K562 (cell line): ENCODE measurements around the gene VWA3B. TPM values are rescaled to one million over a fixed set of nuclear protein-coding genes. Genes with fewer than 3 reads are reported as not detected.

ENCODE experiments used
- ATAC-seq: fragments of 200-7000 bp; cut with Tn5 transposase; 3 replicates; pipeline ENCODE4 v1.9.1; 2020; ENCODE audit warnings: moderate library complexity
- BruUV-seq: library from RNA; stranded (reverse); fragments of 400-500 nt; replicated peaks from 2 replicates; lab custom pipeline; 2021; lab: Mats Ljungman, UMichigan
- CTCF ChIA-PET: fragments of 300-600 bp; formaldehyde crosslinking; extraction: SDS; loops from one replicate; lab custom pipeline; 2021; ENCODE audit warnings: low intra/inter-chr PET ratio; lab: Yijun Ruan, JAX
- POLR2A ChIA-PET: fragments of 300-600, 350-650 bp; sonication (Branson Sonifier 250); formaldehyde crosslinking; extraction: SDS; loops from one replicate; lab custom pipeline; 2021; ENCODE audit warnings: antibody characterized with exemption, inconsistent platforms; lab: Yijun Ruan, JAX
- DNase-seq, 4 experiments: peaks; one replicate each; pipeline versions ENCODE4 v3.0.0 to v3.0.0-alpha.2; 2011 to 2018; ENCODE audit warnings: low spot score in 3 of 4, mixed read lengths in 3 of 4; ENCODE audit errors: extremely low read depth in 1 of 4
- FAIRE-seq: peaks from 2 replicates; lab custom pipeline; 2011; peaks lifted over from hg19 to GRCh38; lab: Jason Lieb, UNC
- H2AFZ ChIP-seq: 2 replicates; pipeline ENCODE4 v1.6.0; 2011; ENCODE audit warnings: low read depth, low read length, control low read depth, inconsistent platforms
- H3K27ac ChIP-seq: fragments of 200-600 bp; 3 replicates; pipeline ENCODE4 v1.8.0; 2011; ENCODE audit warnings: low read depth, mild to moderate bottlenecking, control low read depth, inconsistent platforms, low read length, moderate library complexity, mixed read lengths; ENCODE audit errors: extremely low read depth
- H3K27me3 ChIP-seq, 2 experiments: fragments of 300-600 bp in 1 of 2; 2 replicates in 1 of 2; 3 replicates in 1 of 2; pipeline versions ENCODE4 v1.6.0 to v1.8.0; 2011; ENCODE audit warnings: inconsistent platforms in 2 of 2, low read length in 2 of 2, mild to moderate bottlenecking in 1 of 2, mixed read lengths in 1 of 2, moderate library complexity in 1 of 2; ENCODE audit not compliant: control insufficient read depth in 2 of 2, insufficient read depth in 2 of 2
- H3K36me3 ChIP-seq: fragments of 300-600 bp; 3 replicates; pipeline ENCODE4 v1.8.0; 2011; ENCODE audit warnings: mild to moderate bottlenecking, low read length, inconsistent platforms; ENCODE audit not compliant: control insufficient read depth, insufficient read depth
- H3K4me1 ChIP-seq, 2 experiments: fragments of 200-600 bp in 1 of 2; replicated peaks in 1 of 2; 2 replicates in 1 of 2; 3 replicates in 1 of 2; pipeline versions ENCODE4 v1.5.1 to v1.8.0; 2011; ENCODE audit warnings: inconsistent platforms in 2 of 2, low read length in 2 of 2, mild to moderate bottlenecking in 1 of 2, mixed read lengths in 1 of 2, moderate library complexity in 1 of 2; ENCODE audit not compliant: control insufficient read depth in 2 of 2, insufficient read depth in 2 of 2
- H3K4me2 ChIP-seq: 2 replicates; pipeline ENCODE4 v1.6.1; 2011; ENCODE audit warnings: low read length, control low read depth, inconsistent platforms, mixed read lengths; ENCODE audit not compliant: insufficient read depth
- H3K4me3 ChIP-seq: fragments of 200-600 bp; sonication (generic), shearing (Covaris generic); 2 replicates; pipeline ENCODE4 v1.5.1; 2016; ENCODE audit warnings: control low read depth, inconsistent platforms
- H3K79me2 ChIP-seq: fragments of 200-600 bp; 3 replicates; pipeline ENCODE4 v1.8.0; 2011; ENCODE audit warnings: low read length, inconsistent platforms; ENCODE audit not compliant: control insufficient read depth, insufficient read depth
- H3K9ac ChIP-seq, 2 experiments: 2 replicates each; pipeline versions ENCODE4 v1.6.0 to v1.6.1; 2011; ENCODE audit warnings: low read depth in 2 of 2, low read length in 2 of 2, control low read depth in 1 of 2, inconsistent platforms in 1 of 2, mild to moderate bottlenecking in 1 of 2, mixed read lengths in 1 of 2; ENCODE audit not compliant: insufficient read depth in 1 of 2
- H3K9me1 ChIP-seq: one replicate; pipeline ENCODE4 v1.6.0; 2011; ENCODE audit warnings: inconsistent platforms, mild to moderate bottlenecking, low read length, moderate library complexity; ENCODE audit not compliant: control insufficient read depth, insufficient read depth
- H3K9me3 ChIP-seq: replicated peaks from 2 replicates; pipeline ENCODE4 v1.5.1; 2011; ENCODE audit warnings: low read depth, low read length, inconsistent platforms; ENCODE audit not compliant: control insufficient read depth, insufficient read depth
- H4K20me1 ChIP-seq: replicated peaks from 2 replicates; pipeline ENCODE4 v1.6.1; 2011; ENCODE audit warnings: low read length, inconsistent platforms, mixed read lengths; ENCODE audit not compliant: control insufficient read depth, insufficient read depth
- ARHGAP35 ChIP-seq: fragments of 450-650 bp; IDR thresholded peaks from 2 replicates; pipeline ENCODE4 v1.6.1; 2018; ENCODE audit not compliant: partially characterized antibody
- EZH2 ChIP-seq: IDR thresholded peaks from 2 replicates; pipeline ENCODE4 v1.6.1; 2012; ENCODE audit warnings: low read depth, mild to moderate bottlenecking, inconsistent platforms, low read length, borderline replicate concordance
- GTF2F1 ChIP-seq: IDR thresholded peaks from 2 replicates; pipeline ENCODE4 v1.6.1; 2011; ENCODE audit warnings: low read depth, low read length, improper control_type of control experiment
- HCFC1 ChIP-seq: IDR thresholded peaks from 2 replicates; pipeline ENCODE4 v1.6.1; 2012; ENCODE audit warnings: low read depth, low read length, improper control_type of control experiment
- HLTF ChIP-seq: fragments of 450-650 bp; IDR thresholded peaks from 2 replicates; pipeline ENCODE4 v1.6.1; 2016
- HNRNPH1 ChIP-seq: fragments of 200-400 bp; formaldehyde crosslinking; optimal IDR thresholded peaks from 2 replicates; pipeline ENCODE3; 2017; ENCODE audit warnings: low read depth, mild to moderate bottlenecking, low read length, moderate library complexity
- KLF10 ChIP-seq: fragments of 250-450 bp; sonication (Bioruptor Pico); IDR thresholded peaks from 2 replicates; pipeline ENCODE4 v1.6.1; 2021; ENCODE audit warnings: matching md5 sums
- MCM3 ChIP-seq: fragments of 450-650 bp; IDR thresholded peaks from 2 replicates; pipeline ENCODE4 v1.6.1; 2016
- MYC ChIP-seq, 2 experiments: fragments of 250-450 bp in 1 of 2; sonication (Bioruptor Pico) in 1 of 2; IDR thresholded peaks; 2 replicates each; pipeline versions ENCODE4 v1.5.1 to v1.6.1; 2012 to 2021; ENCODE audit warnings: low read depth in 2 of 2, borderline replicate concordance in 1 of 2, improper control_type of control experiment in 1 of 2, low read length in 1 of 2, mild to moderate bottlenecking in 1 of 2, moderate library complexity in 1 of 2
- NR2C2 ChIP-seq, 2 experiments: fragments of 200-800 bp in 1 of 2; sonication (Bioruptor generic) in 1 of 2; sonication (generic) in 1 of 2; formaldehyde crosslinking in 1 of 2; IDR thresholded peaks; 2 replicates each; pipeline versions ENCODE4 v1.6.1 to v1.8.0; 2016 to 2022; ENCODE audit warnings: mild to moderate bottlenecking in 1 of 2, missing compliant biosample characterization in 1 of 2, missing genetic modification characterization in 1 of 2, missing genetic modification reagents in 1 of 2
- RB1 ChIP-seq: fragments of 450-650 bp; IDR thresholded peaks from 2 replicates; pipeline ENCODE4 v1.6.1; 2017; ENCODE audit warnings: low read depth, mild to moderate bottlenecking
- SAP30 ChIP-seq: fragments of 200-600 bp; sonication (generic); IDR thresholded peaks from 2 replicates; pipeline ENCODE4 v1.6.1; 2012; ENCODE audit warnings: borderline replicate concordance, low read depth, mild to moderate bottlenecking, moderate library complexity, low read length, control low read depth, inconsistent platforms; ENCODE audit not compliant: insufficient read depth, poor library complexity, severe bottlenecking
- WHSC1 ChIP-seq: IDR thresholded peaks from one replicate; pipeline ENCODE4 v1.6.1; 2012; ENCODE audit warnings: low read length, control low read depth, inconsistent platforms
- ZC3H4 ChIP-seq: sonication (generic); formaldehyde crosslinking; IDR thresholded peaks from 2 replicates; pipeline ENCODE4 v1.9.0; 2021; ENCODE audit warnings: missing genetic modification reagents, borderline replicate concordance
- ZNF583 ChIP-seq: fragments of 250-450 bp; sonication (Bioruptor Pico); IDR thresholded peaks from 2 replicates; pipeline ENCODE4 v1.4.0; 2020
- WGBS: fragments of 100-300 bp; shearing (Covaris generic); methylation state at CpG from one replicate; pipeline ENCODE4 v1.1.6; 2016; ENCODE audit warnings: low coverage, mixed read lengths; ENCODE audit not compliant: insufficient coverage; ENCODE audit errors: missing lambda C conversion rate; 5-methylcytosine and 5-hydroxymethylcytosine counted together
- in situ Hi-C: fragments of 300-500 bp; cut with MboI; formaldehyde crosslinking; loops from 4 replicates; pipeline ENCODE4 v1.15.0; 2018; ENCODE audit warnings: inconsistent platforms, mixed read lengths
- intact Hi-C: fragments of 100-400 bp; cut with micrococcal nuclease; formaldehyde crosslinking; loops from 2 replicates; pipeline ENCODE4 v1.14.2; 2022
- polyA plus RNA-seq, 8 experiments: library from polyadenylated mRNA; depleted of rRNA in 4 of 8; stranded (reverse) in 5 of 8; unstranded in 3 of 8; fragments of >200 nt; fragmentation: Nextera tagmentation in 2 of 8; fragmentation: Illumina TruSeq in 1 of 8; extraction: Ambion mirVana in 2 of 8; extraction: Trizol in 1 of 8; gene quantifications; 2 replicates each; pipeline versions ENCODE4 v1.2.1 to v1.2.3, GENCODE V29; 2011 to 2014; ENCODE audit warnings: inconsistent platforms in 1 of 8, missing spikeins in 1 of 8
- total RNA-seq, 7 experiments: library from RNA; depleted of rRNA in 6 of 7; stranded (reverse); fragments of >200 nt in 6 of 7; fragmentation: Illumina TruSeq in 2 of 7; extraction: Trizol in 2 of 7; gene quantifications; 2 replicates each; pipeline versions ENCODE4 v1.2.1 to v1.2.3, GENCODE V29; 2011 to 2021; ENCODE audit warnings: low replicate concordance in 1 of 7
- TF ChIP-seq, protein P1 (sequence below): fragments of 250-450 bp; sonication (Bioruptor Pico); IDR thresholded peaks from 2 replicates; pipeline ENCODE4 v1.8.0; 2022; ENCODE audit warnings: moderate library complexity, mild to moderate bottlenecking, inconsistent platforms
- TF ChIP-seq, protein P2 (sequence below): sonication (generic); formaldehyde crosslinking; IDR thresholded peaks from 2 replicates; pipeline ENCODE4 v1.8.0; 2023; ENCODE audit warnings: mild to moderate bottlenecking, missing genetic modification reagents

Gene VWA3B
- total and polyA plus RNA-seq, 9 of the 15 experiments (the other 6 are each of a cell fraction or from before 2014, with no cell fraction given): not detected

- no peaks in the 10 kb centered on the region for H4K20me1 ChIP-seq
- no peak overlapping the region for H3K27ac ChIP-seq
- H3K27me3 ChIP-seq: peaks cover 11 to 26% of the 10 kb centered on the region in 2 experiments; a peak in 4 of 5 replicates
- H3K4me1 ChIP-seq: no peaks in the 10 kb centered on the region
- H3K9ac ChIP-seq: no peak overlapping the region
- H3K36me3 ChIP-seq: no peaks in the 10 kb centered on the region
- H3K4me2 ChIP-seq: no peak overlapping the region
- ChIA-PET POLR2A (interaction anchor here (0.6 to 1.0 kb wide), 2 partner anchors 9 to 61 kb away, joined by 3 read pairs; no protein-coding TSS in a partner anchor), CTCF (no interaction called here)
- H3K4me3 ChIP-seq: no peak overlapping the region
- WGBS: under 1% methylated on average over 9 of the region's 9 CpGs
- TF ChIP-seq MCM3 (no peak), EZH2 (no peak), HCFC1 (no peak), ARHGAP35 (no peak), KLF10 (CRISPR knock-in tag) (no peak), NR2C2 (CRISPR knock-in tag; IDR thresholded peaks at IDR 0.05) (no peak), NR2C2 (tag; IDR thresholded peaks at IDR 0.05) (no peak), GTF2F1 (no peak), SAP30 (no peak), HLTF (no peak), HNRNPH1 (no peak), WHSC1 (no peak), ZC3H4 (CRISPR knock-in tag) (no peak), RB1 (no peak), ZNF583 (no peak), MYC (IDR thresholded peaks at IDR 0.05; ENCODE audit: low read depth, low read length) (no peak), MYC (CRISPR knock-in tag; IDR thresholded peaks at IDR 0.05; ENCODE audit: borderline replicate concordance, low read depth) (no peak)
- TF ChIP-seq, protein P1, sequence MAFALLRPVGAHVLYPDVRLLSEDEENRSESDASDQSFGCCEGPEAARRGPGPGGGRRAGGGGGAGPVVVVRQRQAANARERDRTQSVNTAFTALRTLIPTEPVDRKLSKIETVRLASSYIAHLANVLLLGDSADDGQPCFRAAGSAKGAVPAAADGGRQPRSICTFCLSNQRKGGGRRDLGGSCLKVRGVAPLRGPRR (CRISPR knock-in tag): no peak
- TF ChIP-seq, protein P2, sequence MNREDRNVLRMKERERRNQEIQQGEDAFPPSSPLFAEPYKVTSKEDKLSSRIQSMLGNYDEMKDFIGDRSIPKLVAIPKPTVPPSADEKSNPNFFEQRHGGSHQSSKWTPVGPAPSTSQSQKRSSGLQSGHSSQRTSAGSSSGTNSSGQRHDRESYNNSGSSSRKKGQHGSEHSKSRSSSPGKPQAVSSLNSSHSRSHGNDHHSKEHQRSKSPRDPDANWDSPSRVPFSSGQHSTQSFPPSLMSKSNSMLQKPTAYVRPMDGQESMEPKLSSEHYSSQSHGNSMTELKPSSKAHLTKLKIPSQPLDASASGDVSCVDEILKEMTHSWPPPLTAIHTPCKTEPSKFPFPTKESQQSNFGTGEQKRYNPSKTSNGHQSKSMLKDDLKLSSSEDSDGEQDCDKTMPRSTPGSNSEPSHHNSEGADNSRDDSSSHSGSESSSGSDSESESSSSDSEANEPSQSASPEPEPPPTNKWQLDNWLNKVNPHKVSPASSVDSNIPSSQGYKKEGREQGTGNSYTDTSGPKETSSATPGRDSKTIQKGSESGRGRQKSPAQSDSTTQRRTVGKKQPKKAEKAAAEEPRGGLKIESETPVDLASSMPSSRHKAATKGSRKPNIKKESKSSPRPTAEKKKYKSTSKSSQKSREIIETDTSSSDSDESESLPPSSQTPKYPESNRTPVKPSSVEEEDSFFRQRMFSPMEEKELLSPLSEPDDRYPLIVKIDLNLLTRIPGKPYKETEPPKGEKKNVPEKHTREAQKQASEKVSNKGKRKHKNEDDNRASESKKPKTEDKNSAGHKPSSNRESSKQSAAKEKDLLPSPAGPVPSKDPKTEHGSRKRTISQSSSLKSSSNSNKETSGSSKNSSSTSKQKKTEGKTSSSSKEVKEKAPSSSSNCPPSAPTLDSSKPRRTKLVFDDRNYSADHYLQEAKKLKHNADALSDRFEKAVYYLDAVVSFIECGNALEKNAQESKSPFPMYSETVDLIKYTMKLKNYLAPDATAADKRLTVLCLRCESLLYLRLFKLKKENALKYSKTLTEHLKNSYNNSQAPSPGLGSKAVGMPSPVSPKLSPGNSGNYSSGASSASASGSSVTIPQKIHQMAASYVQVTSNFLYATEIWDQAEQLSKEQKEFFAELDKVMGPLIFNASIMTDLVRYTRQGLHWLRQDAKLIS (CRISPR knock-in tag): no peak
- H3K9me3 ChIP-seq: no peaks in the 10 kb centered on the region
- intact Hi-C loops: no loop called here
- no peak for FAIRE-seq
- DNase-seq: no peak
- no peak overlapping the region for H2AFZ ChIP-seq
- BruUV-seq: no TSS peak
- no peak for ATAC-seq
- H3K9me1 ChIP-seq: no peaks in the 10 kb centered on the region
- H3K79me2 ChIP-seq: no peaks in the 10 kb centered on the region
- in situ Hi-C loops: no loop called here
Observed at GRCh38 chr2:98212092-98213000, 125.4 kb downstream of the VWA3B start.
